H1 (cell line): ENCODE measurements around the gene TMIGD1. TPM values are rescaled to one million over a fixed set of nuclear protein-coding genes. Genes with fewer than 3 reads are reported as not detected.

Experiments used
- CBX5 ChIP-seq: fragments of 300-800, 300-1000 bp; sonication (generic); IDR thresholded peaks from 2 replicates; pipeline ENCODE4 v1.7.1; 2016; ENCODE audit warnings: antibody characterized with exemption, low read length, low read depth
- CHD7 ChIP-seq: fragments of 300-600 bp; sonication (generic); IDR thresholded peaks from 2 replicates; pipeline ENCODE4 v1.7.1; 2012; ENCODE audit warnings: low read length, moderate library complexity, mild to moderate bottlenecking, inconsistent platforms; ENCODE audit not compliant: insufficient replicate concordance
- HDAC2 ChIP-seq, 2 experiments: fragments of 300-600 bp in 1 of 2; sonication (generic) in 1 of 2; IDR thresholded peaks; 2 replicates each; pipeline ENCODE4 v1.6.1; 2011 to 2012; ENCODE audit warnings: low read depth in 2 of 2, low read length in 2 of 2, mild to moderate bottlenecking in 2 of 2, moderate library complexity in 2 of 2, borderline replicate concordance in 1 of 2, inconsistent platforms in 1 of 2
- polyA plus RNA-seq, 7 experiments: library from polyadenylated mRNA; depleted of rRNA in 3 of 7; stranded (reverse) in 5 of 7; unstranded in 2 of 7; fragments of >200 nt in 5 of 7; fragments of 200-250 nt in 2 of 7; gene quantifications; 1 replicate in 5 of 7; 2 replicates in 1 of 7; 4 replicates in 1 of 7; pipeline versions ENCODE4 v1.2.1 to v1.2.3, GENCODE V29; 2011 to 2013; ENCODE audit warnings: missing spikeins in 2 of 7, mixed read lengths in 2 of 7
- total RNA-seq: library from RNA; stranded (reverse); fragmentation: NEBNext Ultra II Directional; extraction: Animal tissue kit (Norgen Biotek cat#: 25700); gene quantifications from 2 replicates; pipeline ENCODE4 v1.2.1, GENCODE V29; 2021

The TMIGD1 gene
- total and polyA plus RNA-seq, 2 of the 8 experiments (the other 6 are each of a cell fraction or from before 2014, with no cell fraction given) = not detected

GRCh38 chr17:30379903-30380381 lies 46.1 kb upstream of the TMIGD1 start (continued):
- TF ChIP-seq HDAC2 (IDR thresholded peaks at IDR 0.05; ENCODE audit: borderline replicate concordance in 1 of 2, low read depth in 2 of 2, low read length in 2 of 2) (no peak), CBX5 (no peak), CHD7 (no peak)
